Activated T-cell treated with anti-CD3 and anti-CD28 coated beads, Interleukin-2, amount 50 U/mL, for 72 hours (primary cell): ENCODE results near the gene CLEC9A. TPM values are rescaled to one million over a fixed set of nuclear protein-coding genes. Genes with fewer than 3 reads are reported as not detected.

Experiments used
- ATAC-seq, 2 donors: fragments of 150-1000 bp; cut with Tn5 transposase; replicated peaks in 1 of 2; 2 replicates each; pipeline ENCODE4 v1.10.0; 2021; ENCODE audit warnings: moderate library complexity in 2 of 2, mild to moderate bottlenecking in 1 of 2
- DNase-seq, 2 donors: peaks; one replicate each; pipeline ENCODE4 v3.0.0; 2021 to 2022; ENCODE audit warnings: mixed read lengths in 1 of 2
- H3K27ac Mint-ChIP-seq: one replicate; pipeline ENCODE4 v1.8.0; 2022; ENCODE audit warnings: mild to moderate bottlenecking, moderate library complexity, mixed read lengths
- H3K27me3 Mint-ChIP-seq: one replicate; pipeline ENCODE4 v1.8.0; 2022; ENCODE audit warnings: low read depth, mixed read lengths
- H3K36me3 Mint-ChIP-seq, 2 donors: one replicate each; pipeline ENCODE4 v1.8.0; 2022; ENCODE audit warnings: mixed read lengths in 2 of 2, mild to moderate bottlenecking in 1 of 2; ENCODE audit not compliant: insufficient read depth in 2 of 2
- H3K4me1 Mint-ChIP-seq: one replicate; pipeline ENCODE4 v1.8.0; 2022; ENCODE audit warnings: low read depth, mixed read lengths
- H3K4me3 Mint-ChIP-seq, 2 donors: one replicate each; pipeline ENCODE4 v1.8.0; 2022; ENCODE audit warnings: mild to moderate bottlenecking in 2 of 2, mixed read lengths in 2 of 2, moderate library complexity in 2 of 2
- H3K9me3 Mint-ChIP-seq, 2 donors: one replicate each; pipeline ENCODE4 v1.8.0; 2022; ENCODE audit warnings: mixed read lengths in 2 of 2
- total RNA-seq, 2 donors: library from RNA; stranded (reverse); gene quantifications; one replicate each; pipeline ENCODE4 v1.2.3, GENCODE V29; 2022

Gene CLEC9A
- total RNA-seq, 2 donors from 2014 or later = not detected

- Mint-ChIP-seq H3K36me3 (no peaks in the 10 kb centered on the region), H3K4me3 (no peak overlapping the region), H3K4me1 (no peaks in the 10 kb centered on the region), H3K27ac (no peak overlapping the region), H3K27me3 (peaks cover 16% of the 10 kb centered on the region), H3K9me3 (no peaks in the 10 kb centered on the region)
- no peak for DNase-seq
- no peak for ATAC-seq
Observed at GRCh38 chr12:10070380-10070779, 39.9 kb downstream of the CLEC9A start.

- peaks cover 16% of the 10 kb centered on the region for H3K27me3 Mint-ChIP-seq
- H3K9me3 Mint-ChIP-seq = no peaks in the 10 kb centered on the region
- DNase-seq (no peak), ATAC-seq (no peak)
- H3K36me3 Mint-ChIP-seq = no peaks in the 10 kb centered on the region
- H3K27ac Mint-ChIP-seq = no peak overlapping the region
- no peak overlapping the region for H3K4me3 Mint-ChIP-seq
- H3K4me1 Mint-ChIP-seq = no peaks in the 10 kb centered on the region
Observed at GRCh38 chr12:10072131-10072530, 41.6 kb downstream of the CLEC9A start.

- Mint-ChIP-seq H3K27me3 (peaks cover 17% of the 10 kb centered on the region), H3K36me3 (no peaks in the 10 kb centered on the region), H3K9me3 (no peaks in the 10 kb centered on the region), H3K4me1 (no peaks in the 10 kb centered on the region), H3K4me3 (no peak overlapping the region), H3K27ac (no peak overlapping the region)
- ATAC-seq (no peak), DNase-seq (no peak)
Observed at GRCh38 chr12:10073261-10073660, 42.8 kb downstream of the CLEC9A start.

GRCh38 chr12:10075451-10075850, 45.0 kb downstream of the CLEC9A start:
- Mint-ChIP-seq H3K36me3 (no peaks in the 10 kb centered on the region), H3K9me3 (no peaks in the 10 kb centered on the region), H3K4me1 (no peaks in the 10 kb centered on the region), H3K27me3 (peaks cover 11% of the 10 kb centered on the region), H3K4me3 (no peak overlapping the region), H3K27ac (no peak overlapping the region)
- no peak for ATAC-seq
- no peak for DNase-seq

GRCh38 chr12:10082117-10082874, 51.8 kb downstream of the CLEC9A start:
- Mint-ChIP-seq H3K36me3 (peaks cover 4 to 6% of the 10 kb centered on the region in 2 donors), H3K27ac (no peak overlapping the region), H3K9me3 (peaks cover 5 to 12% of the 10 kb centered on the region in 2 donors), H3K4me1 (no peaks in the 10 kb centered on the region), H3K27me3 (peaks cover 25% of the 10 kb centered on the region), H3K4me3 (no peak overlapping the region)
- ATAC-seq = no peak
- no peak for DNase-seq

- Mint-ChIP-seq H3K27ac (no peak overlapping the region), H3K36me3 (peaks cover 4 to 6% of the 10 kb centered on the region in 2 donors), H3K27me3 (peaks cover 27% of the 10 kb centered on the region), H3K4me3 (no peak overlapping the region), H3K4me1 (peaks cover 1% of the 10 kb centered on the region), H3K9me3 (peaks cover 5 to 12% of the 10 kb centered on the region in 2 donors)
- no peak for ATAC-seq
- no peak for DNase-seq
Observed at GRCh38 chr12:10084733-10085132, 54.3 kb downstream of the CLEC9A start.

- ATAC-seq (no peak), DNase-seq (no peak)
- Mint-ChIP-seq H3K9me3 (peaks cover 5 to 12% of the 10 kb centered on the region in 2 donors), H3K36me3 (peaks cover 4 to 6% of the 10 kb centered on the region in 2 donors), H3K27me3 (peaks cover 23% of the 10 kb centered on the region), H3K27ac (no peak overlapping the region), H3K4me3 (no peak overlapping the region), H3K4me1 (peaks cover 7% of the 10 kb centered on the region)
Observed at GRCh38 chr12:10086387-10086786, 55.9 kb downstream of the CLEC9A start.

- peaks cover 7% of the 10 kb centered on the region for H3K4me1 Mint-ChIP-seq
- DNase-seq (no peak), ATAC-seq (no peak)
- H3K9me3 Mint-ChIP-seq = peaks cover 5 to 6% of the 10 kb centered on the region in 2 donors
- H3K27me3 Mint-ChIP-seq = peaks cover 13% of the 10 kb centered on the region
- peaks cover 4 to 6% of the 10 kb centered on the region in 2 donors for H3K36me3 Mint-ChIP-seq
- no peak overlapping the region for H3K4me3 Mint-ChIP-seq
- no peak overlapping the region for H3K27ac Mint-ChIP-seq
Observed at GRCh38 chr12:10088031-10088430, 57.5 kb downstream of the CLEC9A start.

GRCh38 chr12:10088955-10089900, 58.7 kb downstream of the CLEC9A start:
- Mint-ChIP-seq H3K9me3 (peaks cover 3 to 4% of the 10 kb centered on the region in 2 donors), H3K36me3 (peaks cover 2 to 3% of the 10 kb centered on the region in 2 donors), H3K4me3 (no peak overlapping the region), H3K27ac (no peak overlapping the region), H3K27me3 (peaks cover 13% of the 10 kb centered on the region), H3K4me1 (peaks cover 7% of the 10 kb centered on the region)
- DNase-seq = no peak
- no peak for ATAC-seq

- H3K4me3 Mint-ChIP-seq = no peak overlapping the region
- H3K27ac Mint-ChIP-seq = no peak overlapping the region
- H3K4me1 Mint-ChIP-seq = peaks cover 4% of the 10 kb centered on the region
- H3K36me3 Mint-ChIP-seq = no peaks in the 10 kb centered on the region
- peaks cover 3% of the 10 kb centered on the region for H3K27me3 Mint-ChIP-seq
- DNase-seq (no peak), ATAC-seq (no peak)
- H3K9me3 Mint-ChIP-seq = no peaks in the 10 kb centered on the region
Observed at GRCh38 chr12:10094646-10095395, 64.3 kb downstream of the CLEC9A start.

GRCh38 chr12:10095971-10096370, 65.5 kb downstream of the CLEC9A start:
- Mint-ChIP-seq H3K9me3 (no peaks in the 10 kb centered on the region), H3K4me3 (no peak overlapping the region), H3K4me1 (no peaks in the 10 kb centered on the region), H3K27ac (no peak overlapping the region), H3K36me3 (no peaks in the 10 kb centered on the region), H3K27me3 (no peaks in the 10 kb centered on the region)
- ATAC-seq (no peak), DNase-seq (no peak)

GRCh38 chr12:10097521-10097920, 67.0 kb downstream of the CLEC9A start:
- Mint-ChIP-seq H3K4me1 (no peaks in the 10 kb centered on the region), H3K27me3 (no peaks in the 10 kb centered on the region), H3K36me3 (no peaks in the 10 kb centered on the region), H3K4me3 (no peak overlapping the region), H3K9me3 (no peaks in the 10 kb centered on the region), H3K27ac (no peak overlapping the region)
- DNase-seq (no peak), ATAC-seq (no peak)

- Mint-ChIP-seq H3K36me3 (peaks cover 0 to 2% of the 10 kb centered on the region in 2 donors), H3K27me3 (no peaks in the 10 kb centered on the region)
Observed at GRCh38 chr12:10098791-10099190, 68.3 kb downstream of the CLEC9A start, which contains the start of gene CLEC1A. Gene CLEC1A, minus strand, starts transcription at chr12:10098985. Its CDS starts 63 bp downstream, at chr12:10098922.

More at GRCh38 chr12:10098791-10099190, 68.3 kb downstream of the CLEC9A start, which contains the start of gene CLEC1A:
- DNase-seq = no peak
- Mint-ChIP-seq H3K9me3 (no peaks in the 10 kb centered on the region), H3K4me3 (no peak within 1 kb of the TSS), H3K4me1 (no peaks in the 10 kb centered on the region), H3K27ac (no peak within 1 kb of the TSS)
- ATAC-seq = no peak
